HG02678 (cell line): ENCODE results near the gene GRM5.

ENCODE experiments used
- ATAC-seq: cut with Tn5 transposase; IDR thresholded peaks from one replicate; pipeline ENCODE4 v1.9.1; 2021; ENCODE audit warnings: mild to moderate bottlenecking, moderate library complexity; ENCODE audit not compliant: unreplicated experiment

Gene GRM5

DNA sequence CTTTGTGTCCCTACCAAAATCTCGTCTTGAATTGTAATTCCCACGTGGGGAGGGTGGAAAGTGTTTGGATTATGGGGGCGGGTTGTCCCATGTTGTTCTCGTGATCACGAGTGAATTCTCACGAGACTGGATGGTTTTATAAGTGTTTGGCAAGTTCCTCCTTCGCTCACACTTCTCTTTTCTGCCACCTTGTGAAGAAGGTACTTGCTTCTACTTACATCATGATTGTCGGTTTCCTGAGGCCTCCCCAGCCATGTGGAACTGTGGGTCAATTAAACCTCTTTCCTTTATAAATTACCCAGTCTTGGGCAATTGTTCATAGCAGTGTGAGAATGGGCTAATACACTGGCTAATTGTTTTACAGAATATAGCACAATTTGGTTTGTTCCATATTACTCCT, 326.3 kb downstream of the GRM5 start:
- ATAC-seq: no peak

DNA sequence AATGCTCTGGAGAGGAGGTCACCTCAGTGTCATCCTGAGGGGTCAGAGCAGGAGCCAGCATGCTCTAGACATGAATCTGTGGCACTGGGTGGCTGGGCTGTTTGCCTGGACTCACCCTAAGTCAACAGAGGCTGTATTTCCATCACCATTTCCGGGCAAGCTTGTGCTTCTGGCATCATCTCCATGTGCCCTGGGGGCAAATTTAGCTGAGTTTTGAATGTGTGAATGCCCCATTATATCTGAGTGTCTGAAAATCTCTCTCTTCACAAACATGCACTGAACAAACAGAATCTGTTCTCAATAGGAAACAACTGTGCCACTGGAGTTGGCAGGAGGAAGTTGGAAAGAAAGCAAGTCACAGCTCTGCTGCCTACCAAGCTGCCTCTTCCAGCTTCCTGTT, 356.2 kb downstream of the GRM5 start:
- ATAC-seq: no peak

DNA sequence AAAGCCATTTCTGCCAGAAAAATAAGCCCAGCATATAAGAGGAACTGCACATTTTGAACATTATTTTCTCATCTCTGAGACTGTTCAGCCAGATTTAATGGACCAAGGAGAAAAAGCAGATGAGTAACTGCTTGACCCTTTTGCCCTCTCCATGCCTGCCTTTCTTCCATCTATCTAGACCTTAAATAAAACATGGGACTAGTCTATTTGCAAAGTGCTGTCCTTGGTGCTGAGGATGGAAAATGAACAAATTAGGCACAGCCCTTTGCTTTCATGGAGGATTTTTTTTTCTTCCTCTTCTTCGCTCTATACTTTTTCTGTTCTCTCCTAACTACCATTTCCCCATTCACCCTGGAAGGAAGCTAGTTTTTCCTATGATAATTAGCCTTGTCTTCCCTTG, 361.3 kb downstream of the GRM5 start:
- ATAC-seq: no peak

DNA sequence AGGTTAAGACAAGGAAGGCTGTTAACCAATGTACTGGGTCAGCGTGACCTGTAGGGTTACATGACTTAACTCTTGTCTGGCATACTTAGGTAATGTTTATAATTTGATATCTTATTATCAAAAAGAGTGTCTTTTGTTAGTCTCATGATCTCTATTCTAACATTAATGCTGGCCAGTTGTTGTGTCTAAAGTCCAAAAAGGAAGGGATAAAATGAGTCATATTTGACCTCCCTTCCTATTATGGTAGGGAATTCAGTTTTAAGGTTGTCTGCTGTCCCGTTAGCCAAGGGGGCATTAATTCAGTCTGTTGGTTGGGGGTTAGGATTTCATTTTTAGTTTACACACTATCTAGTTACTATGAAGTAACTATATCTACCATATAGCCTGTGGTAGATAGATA, 364.0 kb downstream of the GRM5 start:
- no peak for ATAC-seq

DNA sequence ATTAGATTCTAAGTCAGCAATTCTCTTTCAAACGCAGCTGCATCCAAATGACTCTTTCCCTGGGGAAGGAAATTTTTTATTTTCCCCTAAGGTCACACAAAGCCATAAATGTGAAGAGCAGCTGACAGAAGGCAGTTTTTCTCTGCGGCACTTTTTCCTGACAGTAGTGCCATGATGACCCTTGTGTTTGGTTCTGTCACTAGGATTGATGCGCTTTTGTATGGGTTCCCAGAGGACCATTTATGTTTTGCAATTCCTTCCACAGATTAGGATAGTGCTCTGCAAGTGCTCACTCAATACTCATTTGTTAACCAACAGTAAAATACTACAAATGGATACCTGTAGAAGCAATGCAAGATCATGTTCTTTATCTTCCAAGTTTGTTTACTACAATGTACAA, 368.6 kb downstream of the GRM5 start:
- no peak for ATAC-seq

DNA sequence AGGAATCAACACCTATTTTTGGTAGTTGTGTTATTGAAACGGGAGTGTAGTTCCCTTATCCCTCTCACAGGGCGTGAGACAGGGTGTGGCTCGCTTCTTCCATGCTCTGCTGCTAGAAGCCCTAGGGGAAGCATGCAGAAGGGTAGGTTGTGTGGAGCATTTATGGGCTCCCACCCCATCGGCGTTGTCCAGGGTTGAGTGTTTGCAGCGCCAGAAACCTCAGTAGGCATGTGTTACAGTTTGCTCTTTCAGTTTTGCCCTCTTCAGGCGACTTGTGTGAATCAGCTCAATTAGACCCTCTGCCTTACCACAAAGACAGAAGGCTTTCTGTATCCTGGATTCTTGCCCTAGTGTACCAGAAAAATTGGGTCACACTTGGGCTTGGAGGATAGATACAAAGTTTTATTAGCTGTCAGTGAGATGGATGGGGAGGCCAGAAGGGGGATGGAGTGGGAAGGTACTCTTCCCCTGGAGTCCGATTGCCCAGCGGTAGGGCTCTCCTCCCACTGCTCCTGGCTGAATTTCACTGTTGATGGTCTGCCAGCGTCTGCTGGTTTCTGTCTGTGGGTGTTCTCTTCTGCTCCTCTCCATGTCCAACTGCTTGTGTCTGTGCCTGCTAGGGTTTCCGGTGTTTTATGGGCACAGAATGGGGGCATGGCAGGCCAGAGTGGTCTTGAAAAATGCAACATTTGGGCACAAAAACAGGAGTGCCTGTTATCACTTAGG, 369.9 kb downstream of the GRM5 start:
- ATAC-seq: no peak

DNA sequence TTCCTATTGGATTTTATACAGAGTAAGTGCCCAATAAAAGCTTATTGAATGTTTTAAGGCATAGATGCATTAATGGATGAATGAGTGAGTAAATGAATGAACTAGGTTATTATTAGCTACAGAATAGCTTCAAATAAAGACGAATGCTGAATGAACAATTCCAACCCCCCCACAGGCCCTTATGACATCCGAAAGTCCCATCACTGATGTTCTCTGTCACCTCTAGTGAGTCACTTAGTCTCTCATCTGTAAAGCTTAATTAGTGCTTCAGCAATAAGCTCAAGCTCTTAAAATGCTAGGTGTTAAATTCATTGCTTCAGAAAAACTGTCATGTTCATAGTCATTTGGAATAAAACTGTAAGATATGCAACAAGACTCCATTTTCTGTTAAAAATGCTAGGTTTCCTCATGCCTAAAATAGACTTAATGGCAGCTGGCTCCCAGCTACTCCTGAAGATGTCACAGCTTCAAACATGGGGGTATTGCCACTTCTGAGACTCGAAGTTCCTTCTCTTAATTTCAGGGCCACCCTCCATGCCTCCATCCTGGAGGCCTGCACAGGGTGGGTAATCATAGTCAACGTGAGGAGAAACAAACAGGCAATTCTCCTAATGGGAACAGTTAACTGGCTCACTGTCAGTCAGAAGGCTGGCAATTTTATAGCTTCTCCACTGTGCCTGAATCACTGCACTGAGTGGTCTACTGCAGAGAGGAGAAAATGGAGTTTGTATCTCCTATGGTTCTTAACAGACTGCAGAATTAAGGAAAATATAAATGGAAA, 373.3 kb downstream of the GRM5 start:
- no peak for ATAC-seq

DNA sequence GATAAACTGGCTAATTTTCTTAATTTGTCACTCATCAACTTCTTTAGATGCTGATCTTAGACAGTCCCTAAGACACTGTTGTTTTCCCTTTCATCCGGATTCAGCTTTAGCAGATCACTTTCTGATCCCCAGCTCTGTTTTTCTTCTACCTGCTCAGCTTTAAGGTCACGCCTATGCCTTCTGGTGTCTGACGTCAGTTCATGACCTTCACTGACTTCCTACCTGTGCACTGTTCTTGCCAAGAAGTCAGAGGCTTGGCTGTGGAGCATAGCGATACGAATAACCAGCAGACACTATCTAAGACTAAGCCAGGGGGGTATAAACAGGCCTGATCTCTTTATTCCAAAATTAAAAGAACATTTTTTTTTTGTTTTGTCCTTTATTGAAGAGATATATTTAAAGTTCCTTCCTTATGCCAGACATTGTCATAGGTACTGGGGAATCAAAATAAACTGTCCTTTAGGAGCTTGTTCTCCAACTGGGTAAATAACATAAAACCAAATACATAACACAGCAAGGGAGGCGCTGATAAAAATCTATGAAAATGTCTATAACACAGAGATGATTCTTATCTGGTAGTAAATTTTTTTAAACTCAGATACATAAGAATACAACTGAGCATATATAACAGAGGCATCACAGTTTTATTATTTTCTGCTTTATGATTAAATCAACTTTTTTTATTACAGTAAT, 376.1 kb downstream of the GRM5 start:
- ATAC-seq: no peak

DNA sequence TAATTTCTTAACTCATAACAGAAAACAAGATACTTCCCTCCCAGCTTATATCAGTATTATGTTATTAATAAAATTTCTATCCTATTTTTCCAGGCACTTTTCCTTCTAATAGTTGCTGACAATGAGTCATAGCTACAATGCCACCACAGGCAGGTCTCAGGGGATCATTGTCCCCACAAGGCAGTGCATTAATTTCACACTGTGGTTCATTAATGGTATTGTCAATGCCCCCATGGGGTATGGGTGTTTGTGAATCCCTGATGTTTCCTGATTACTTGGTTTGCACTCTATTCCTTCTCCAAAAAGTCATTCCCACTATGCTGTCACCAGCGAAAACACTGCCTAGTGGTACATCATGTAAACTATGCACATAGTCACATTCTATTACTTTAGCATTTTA, 382.8 kb downstream of the GRM5 start:
- no peak for ATAC-seq

DNA sequence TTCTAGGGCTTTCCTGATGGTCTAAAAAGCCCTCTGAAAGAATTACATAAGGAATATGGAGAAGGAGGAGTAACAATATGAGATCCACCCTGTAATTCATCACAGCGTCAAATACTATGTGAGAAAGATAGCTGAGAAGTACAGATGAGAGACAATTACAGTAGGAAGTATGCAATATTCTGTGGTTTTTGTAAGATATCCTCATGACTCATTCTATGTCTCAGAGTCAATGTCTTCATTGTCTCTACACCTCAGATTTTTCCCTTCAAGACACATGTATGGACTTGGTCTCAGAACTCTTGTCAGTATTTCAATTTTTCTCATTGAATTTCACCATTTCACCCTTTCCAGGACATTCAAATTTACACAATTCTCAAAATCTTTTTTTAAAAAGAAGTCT, 385.0 kb downstream of the GRM5 start:
- ATAC-seq: no peak

DNA sequence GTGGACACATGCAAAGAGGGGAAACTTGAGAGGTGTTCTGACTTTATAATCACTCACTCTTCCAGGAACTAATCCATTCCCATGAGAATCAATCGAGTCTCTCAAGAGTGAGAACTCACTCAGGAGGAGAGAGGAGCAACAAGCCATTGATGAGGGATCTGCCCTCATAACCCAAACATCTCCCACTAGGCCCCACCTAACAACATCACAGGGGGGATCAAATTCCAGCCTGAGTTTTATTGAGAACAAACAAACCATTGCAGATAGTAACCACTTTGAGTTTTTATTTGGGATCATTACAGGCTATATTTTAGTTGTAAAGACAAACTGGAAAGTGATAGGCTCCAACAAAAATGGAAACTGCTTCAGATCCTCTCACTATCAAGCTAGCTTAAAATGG, 399.4 kb downstream of the GRM5 start:
- no peak for ATAC-seq

DNA sequence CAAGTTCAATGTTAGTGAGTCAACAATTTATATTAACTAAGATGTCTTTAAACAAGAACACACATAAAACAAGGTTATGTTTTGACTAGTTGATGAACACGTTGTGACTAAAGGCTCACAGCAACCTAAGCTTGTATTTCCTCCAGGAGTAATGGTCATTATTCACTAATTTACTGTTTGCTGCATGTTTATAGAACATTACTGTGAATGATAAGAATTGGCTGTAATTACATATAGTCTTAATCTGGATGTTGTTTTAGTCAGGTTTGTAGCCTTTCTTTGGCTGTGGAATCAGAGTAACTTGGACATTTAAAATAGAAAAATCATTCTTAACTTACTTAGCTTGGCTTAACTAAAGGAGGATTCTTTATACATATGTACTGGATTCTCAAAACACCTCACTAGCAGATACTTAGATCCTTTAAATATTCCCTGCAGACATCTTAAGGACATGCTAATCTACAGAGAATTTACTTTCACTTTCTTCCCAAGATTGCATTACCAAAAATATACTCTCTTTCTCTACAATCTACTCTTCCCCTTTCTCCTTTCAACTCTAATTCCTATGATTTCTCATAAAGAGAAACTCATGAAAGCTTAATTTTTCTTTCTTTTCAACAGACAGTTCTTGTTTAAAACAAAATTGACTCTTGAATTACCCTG, 408.6 kb downstream of the GRM5 start:
- no peak for ATAC-seq

DNA sequence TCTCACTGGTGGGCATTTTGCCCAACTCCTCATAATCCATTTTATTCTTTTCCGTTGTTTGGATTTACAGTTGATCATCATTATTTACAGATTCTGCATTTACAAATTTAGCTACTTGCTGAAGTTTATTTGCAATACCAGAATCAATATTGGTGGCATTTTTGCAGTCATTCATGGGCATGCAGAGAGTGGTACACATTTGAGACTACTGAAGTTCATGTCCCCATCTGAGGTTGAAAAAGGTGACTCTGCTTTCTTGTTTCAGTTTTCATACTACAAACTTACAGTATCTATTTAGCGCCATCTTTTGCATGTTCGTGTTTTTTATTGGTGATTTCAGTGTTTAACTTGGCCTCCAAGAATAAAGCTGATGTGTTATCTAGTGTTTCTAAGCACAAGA, 409.5 kb downstream of the GRM5 start:
- ATAC-seq: no peak

DNA sequence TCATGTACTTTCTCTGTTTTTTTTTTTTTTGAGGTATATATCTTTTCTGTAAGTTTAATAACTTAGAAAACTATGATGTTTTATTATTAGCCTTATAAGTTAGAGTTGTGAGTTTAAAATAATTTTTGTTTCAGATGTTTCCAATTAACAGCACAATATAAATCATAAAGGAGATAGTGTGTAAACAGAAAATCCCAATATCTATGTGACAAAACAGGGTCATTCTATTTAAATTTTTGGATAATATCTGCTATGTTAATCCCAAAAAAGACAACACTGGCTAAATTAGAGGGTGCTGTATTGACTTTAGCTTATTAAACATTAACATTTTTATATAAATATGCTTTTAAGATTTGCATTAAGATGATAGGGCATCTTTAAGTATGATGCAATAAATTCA, 410.1 kb downstream of the GRM5 start:
- ATAC-seq: no peak

DNA sequence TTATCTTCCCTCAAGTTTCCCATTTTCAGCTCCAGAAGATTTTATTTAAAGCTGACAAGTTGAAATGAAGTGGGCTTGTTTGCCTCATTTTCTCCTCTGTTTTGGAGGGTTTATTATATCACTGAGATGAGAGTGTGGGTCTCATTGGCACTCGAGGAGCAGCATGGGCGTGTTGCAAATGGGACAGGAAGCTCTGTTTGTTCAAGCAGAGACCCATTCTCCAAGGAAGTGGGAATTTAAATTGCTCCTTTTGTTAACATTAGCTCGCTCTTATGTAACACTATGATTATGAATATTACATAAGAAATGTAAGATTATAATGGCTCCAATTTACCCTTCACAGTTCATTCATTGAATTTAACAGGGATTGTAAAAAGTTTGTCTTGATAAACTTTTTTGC, 410.6 kb downstream of the GRM5 start:
- no peak for ATAC-seq

DNA sequence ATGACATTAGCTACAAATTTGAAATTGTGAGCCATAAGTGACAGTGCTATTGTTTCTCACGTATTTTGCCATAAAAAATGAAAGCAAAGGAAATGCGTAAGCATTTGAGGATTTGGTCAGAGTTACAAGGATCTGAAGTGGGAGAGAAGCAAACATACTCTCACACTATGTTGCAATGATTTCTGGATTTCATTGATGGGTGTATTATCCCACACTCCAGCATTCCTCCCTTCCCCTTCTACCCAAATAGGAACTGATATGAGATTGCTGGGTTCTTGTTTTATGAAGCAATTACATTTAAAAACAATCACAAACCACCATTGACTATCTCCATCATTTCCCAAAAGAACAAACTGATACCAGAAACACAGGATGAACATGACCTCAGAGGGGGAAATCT, 414.2 kb downstream of the GRM5 start:
- no peak for ATAC-seq

DNA sequence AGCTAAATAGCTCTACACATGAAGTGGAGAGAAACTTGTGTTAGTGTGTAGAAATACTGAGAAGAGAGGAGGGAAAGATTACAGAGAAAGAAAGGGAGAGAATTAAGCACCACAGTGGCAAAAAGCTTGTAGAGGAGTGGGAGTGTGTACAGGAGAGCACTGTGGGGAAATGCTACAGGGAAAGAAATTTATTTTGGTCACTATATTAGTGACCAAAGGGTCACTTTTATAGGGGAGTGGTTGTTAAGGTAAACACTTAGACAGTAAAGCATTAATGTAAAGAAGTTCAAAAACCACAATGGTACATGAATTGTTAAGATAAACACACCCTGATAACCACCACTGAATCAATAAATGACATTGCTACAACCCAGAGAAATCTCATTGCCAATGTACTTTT, 421.1 kb downstream of the GRM5 start:
- no peak for ATAC-seq

DNA sequence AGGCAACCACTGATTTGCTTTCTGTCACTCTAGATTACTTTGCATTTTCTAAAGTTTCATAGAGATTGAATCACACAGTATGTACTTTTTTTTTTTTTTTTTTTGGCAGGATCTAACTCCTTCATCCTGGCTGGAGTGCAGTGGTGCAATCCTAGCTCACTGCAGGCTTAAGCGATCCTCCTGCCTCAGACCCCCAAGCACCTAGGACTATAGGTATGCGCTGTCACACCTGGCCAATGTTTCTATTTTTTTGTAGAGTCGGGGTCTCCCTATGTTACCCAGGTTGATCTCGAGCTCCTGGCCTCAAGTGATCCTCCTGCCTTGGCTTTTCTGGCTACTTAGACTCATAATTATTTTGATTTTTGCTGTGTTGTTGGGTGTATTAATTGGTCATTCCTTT, 433.6 kb downstream of the GRM5 start:
- no peak for ATAC-seq

DNA sequence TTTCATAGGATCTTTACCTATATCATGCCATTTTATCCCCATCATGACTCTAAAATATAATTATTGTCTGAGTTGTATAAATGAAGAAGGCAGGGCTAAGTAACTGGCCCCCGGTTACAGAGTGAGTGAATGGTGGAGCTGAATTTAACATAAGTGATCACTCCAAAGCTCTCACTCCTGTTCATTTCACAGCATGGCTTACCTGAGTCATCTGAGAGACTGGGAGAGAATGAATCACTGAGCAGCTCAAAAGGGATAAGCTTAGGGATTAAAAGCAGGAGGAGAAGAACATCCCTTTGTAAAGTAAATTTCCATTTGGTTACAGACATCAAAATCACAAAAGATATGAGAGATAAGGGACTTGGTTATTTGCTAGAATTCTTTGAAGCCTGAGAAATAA, 434.3 kb downstream of the GRM5 start:
- no peak for ATAC-seq

DNA sequence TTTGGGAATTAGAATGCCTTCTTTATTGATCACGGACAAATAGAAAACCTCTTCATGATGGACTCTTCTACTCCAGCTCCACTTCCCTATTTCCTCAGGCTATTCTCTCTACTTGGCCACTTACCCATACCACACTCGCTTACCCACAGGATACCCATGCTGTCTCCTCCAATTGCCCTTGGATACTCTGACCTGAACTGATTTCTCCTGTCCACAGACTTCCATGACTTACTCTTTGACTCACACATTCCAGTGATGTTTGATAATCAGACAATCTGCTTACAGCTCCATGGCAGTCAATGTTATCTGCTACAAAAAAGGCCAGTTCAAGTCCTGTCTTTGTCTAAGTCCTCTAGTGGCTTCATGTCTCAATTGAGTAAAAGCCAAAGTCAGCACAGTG, 436.3 kb downstream of the GRM5 start:
- no peak for ATAC-seq

DNA sequence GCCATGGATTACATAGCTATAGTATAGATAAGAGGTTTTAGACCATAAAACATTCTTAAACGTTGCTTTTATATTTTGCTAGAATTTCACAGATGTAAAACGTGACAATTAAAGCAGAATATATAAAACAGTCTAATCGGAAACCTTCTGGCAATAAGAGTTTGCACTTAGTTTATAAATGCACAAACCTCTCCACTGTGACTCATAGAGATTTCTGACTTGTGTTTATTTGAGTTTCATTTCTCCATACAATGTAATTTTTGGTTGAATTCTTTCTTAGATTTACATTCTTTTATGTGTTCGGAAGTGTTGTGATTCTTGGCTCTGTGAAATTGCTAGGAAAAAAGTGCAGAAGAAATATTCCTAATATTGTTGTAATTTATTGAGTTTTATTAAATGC, 439.6 kb downstream of the GRM5 start:
- no peak for ATAC-seq

DNA sequence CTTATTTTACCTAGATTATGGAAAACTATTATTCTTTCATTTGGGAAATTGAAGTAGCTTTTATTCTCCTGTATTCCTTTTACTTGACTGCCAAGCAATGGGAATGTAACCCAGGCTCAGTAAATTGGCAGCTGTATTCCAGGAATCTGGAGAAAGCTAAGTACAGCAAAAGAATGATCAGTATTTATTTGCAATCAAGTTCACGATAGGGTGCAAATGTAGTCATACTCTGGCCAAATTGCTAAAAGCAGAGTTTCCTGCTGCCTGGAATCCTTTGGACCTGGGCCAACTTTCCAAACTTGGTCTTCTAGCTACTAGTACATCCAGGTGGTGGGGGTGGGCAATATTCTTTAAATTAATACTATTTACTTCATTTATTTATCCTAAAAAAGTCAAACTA, 442.3 kb downstream of the GRM5 start:
- ATAC-seq: no peak
